ENCODE measurements around the gene PTPRN2. TPM values are rescaled to one million over a fixed set of nuclear protein-coding genes. Genes with fewer than 3 reads are reported as not detected.

The PTPRN2 gene
- total and polyA plus RNA-seq, 9 of the 15 experiments (the other 6 are each of a cell fraction or from before 2014, with no cell fraction given), result not detected

GRCh38 chr7:157548691-157549303 is 1038.8 kb downstream of the PTPRN2 start:
- FAIRE-seq, result no peak
- 3% methylated on average over 24 of the region's 24 CpGs for WGBS (ENCODE audit: insufficient coverage, low coverage, missing lambda C conversion rate)
- CTCF ChIA-PET (ENCODE audit: low intra/inter-chr PET ratio), result no interaction called here

More at GRCh38 chr7:157548691-157549303, 1038.8 kb downstream of the PTPRN2 start:
- POLR2A ChIA-PET, result interaction anchor here (0.6 kb wide), 1 partner anchor 28 kb away, joined by 3 read pairs; no protein-coding TSS in a partner anchor
- no TSS peak for BruUV-seq (replicated peaks)
- H3K9me3 ChIP-seq (replicated peaks; ENCODE audit: control insufficient read depth, insufficient read depth, low read depth, low read length), result no peaks in the 10 kb centered on the region
- H3K36me3 ChIP-seq (ENCODE audit: control insufficient read depth, insufficient read depth, low read length), result no peaks in the 10 kb centered on the region
- intact Hi-C loops (cut with micrococcal nuclease), result no loop called here
- no peak for ATAC-seq
- peaks cover 51 to 93% of the 10 kb centered on the region in 2 experiments for H3K27me3 ChIP-seq (ENCODE audit: control insufficient read depth in 2 of 2, insufficient read depth in 2 of 2, low read length in 2 of 2)
- H3K4me3 ChIP-seq, result no peak overlapping the region
- no peaks in the 10 kb centered on the region for H3K9me1 ChIP-seq (ENCODE audit: control insufficient read depth, insufficient read depth, low read length)
- no peak for DNase-seq (ENCODE audit: extremely low read depth in 1 of 4, low spot score in 3 of 4)
- TF ChIP-seq PREB (CRISPR knock-in tag; IDR thresholded peaks at IDR 0.05) (no peak), DACH1 (IDR thresholded peaks at IDR 0.05; ENCODE audit: partially characterized antibody) (no peak)
- H3K79me2 ChIP-seq (ENCODE audit: control insufficient read depth, insufficient read depth, low read length), result no peaks in the 10 kb centered on the region
- H4K20me1 ChIP-seq (replicated peaks; ENCODE audit: control insufficient read depth, insufficient read depth, low read length), result peaks cover 7% of the 10 kb centered on the region; the same call in 1 of the 2 replicates
- no peak overlapping the region for H3K4me2 ChIP-seq (ENCODE audit: insufficient read depth, low read length)
- in situ Hi-C loops (cut with MboI), result no loop called here
- H3K27ac ChIP-seq (ENCODE audit: extremely low read depth, low read depth, low read length), result no peak overlapping the region
- no peak overlapping the region for H2AFZ ChIP-seq (ENCODE audit: low read depth, low read length)
- no peak overlapping the region for H3K9ac ChIP-seq (ENCODE audit: insufficient read depth in 1 of 2, low read depth in 2 of 2, low read length in 2 of 2)
- H3K4me1 ChIP-seq (replicated peaks in 1 of 2; ENCODE audit: control insufficient read depth in 2 of 2, insufficient read depth in 2 of 2, low read length in 2 of 2), result peaks cover 0 to 9% of the 10 kb centered on the region in 2 experiments; a peak in 1 of 5 replicates
